Activated gamma-delta T cell treated with anti-CD3 and anti-CD28 coated beads, Interleukin-2, amount 50 U/mL, for 16 hours (primary cell): Measurements from ENCODE around the gene TRIM2.

ENCODE experiments used
- DNase-seq: peaks from one replicate; pipeline ENCODE4 v3.0.0-alpha.2; 2020; ENCODE audit warnings: low read depth

TRIM2 gene

DNA sequence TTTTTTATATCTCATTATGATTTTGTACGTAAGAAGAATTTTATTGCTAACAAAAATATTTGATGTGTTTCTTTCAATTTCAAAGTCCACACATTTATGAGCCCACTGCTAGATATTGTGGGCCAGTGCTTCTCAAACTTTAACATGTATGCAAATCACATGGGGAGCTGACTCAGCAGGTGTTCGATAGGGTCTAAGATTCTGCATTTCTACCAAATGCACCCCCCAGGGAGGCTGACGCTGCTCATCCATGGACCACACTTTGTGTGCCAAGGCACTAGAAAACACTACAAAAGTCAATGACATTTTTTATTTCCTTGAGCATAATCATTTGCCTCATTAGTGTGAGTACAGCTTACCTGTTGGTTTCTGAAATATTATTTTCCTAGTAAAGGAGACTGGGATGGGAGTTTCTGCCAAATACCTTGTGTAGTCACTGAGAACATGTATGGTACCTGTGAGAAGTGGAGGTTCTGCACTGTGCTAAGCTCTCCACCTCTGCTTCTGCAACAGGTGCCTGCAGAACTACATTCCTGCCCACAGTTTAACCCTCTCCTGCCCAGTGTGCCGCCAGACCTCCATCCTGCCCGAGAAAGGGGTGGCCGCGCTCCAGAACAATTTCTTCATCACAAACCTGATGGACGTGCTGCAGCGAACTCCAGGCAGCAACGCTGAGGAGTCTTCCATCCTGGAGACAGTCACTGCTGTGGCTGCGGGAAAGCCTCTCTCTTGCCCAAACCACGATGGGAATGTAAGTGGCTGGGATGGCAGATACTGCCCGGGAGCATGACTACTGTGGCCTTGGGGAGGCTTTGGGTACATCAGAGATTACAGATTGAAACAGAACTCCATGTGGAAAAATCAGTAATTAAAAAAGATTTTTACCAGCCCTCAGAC, 71.4 kb downstream of the TRIM2 start:
- DNase-seq = no peak

DNA sequence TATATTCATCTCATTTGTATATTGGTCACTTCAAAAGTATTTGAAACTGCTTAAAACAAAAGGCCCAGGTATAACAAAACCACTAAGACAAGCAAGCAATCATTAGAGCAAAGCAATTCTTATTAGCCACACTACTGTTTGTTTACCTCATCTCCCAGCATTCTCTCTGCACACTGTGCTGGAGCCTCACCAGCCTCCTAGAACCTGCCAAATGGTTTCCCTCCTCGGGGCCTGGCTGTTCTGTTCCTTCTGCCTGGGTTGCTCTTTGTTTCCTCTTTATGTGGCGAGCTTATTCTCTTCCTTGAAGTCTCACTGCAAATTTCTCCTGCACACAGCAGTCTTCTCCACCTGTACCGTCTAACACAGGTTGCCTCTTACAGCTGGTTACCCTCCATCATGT, 72.7 kb downstream of the TRIM2 start:
- no peak for DNase-seq

DNA sequence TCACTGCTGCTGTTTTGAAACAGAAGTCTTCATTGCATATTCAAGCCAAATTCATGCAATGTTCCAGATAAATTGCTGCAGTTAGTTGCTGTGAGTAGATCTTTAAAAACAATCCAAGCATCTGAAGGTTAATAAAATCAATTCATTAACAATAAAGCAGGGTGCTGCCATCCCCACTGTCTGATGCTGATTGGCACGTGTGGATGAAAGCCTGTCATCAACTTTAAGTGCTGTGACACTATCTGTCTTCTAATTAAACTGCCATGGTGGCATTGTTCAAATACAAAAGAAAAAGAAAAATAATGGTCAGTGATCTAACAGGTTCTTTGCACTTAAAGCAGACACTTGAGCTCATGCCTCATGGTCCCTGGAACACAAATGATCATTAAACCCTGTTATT, 77.2 kb downstream of the TRIM2 start:
- DNase-seq = no peak

DNA sequence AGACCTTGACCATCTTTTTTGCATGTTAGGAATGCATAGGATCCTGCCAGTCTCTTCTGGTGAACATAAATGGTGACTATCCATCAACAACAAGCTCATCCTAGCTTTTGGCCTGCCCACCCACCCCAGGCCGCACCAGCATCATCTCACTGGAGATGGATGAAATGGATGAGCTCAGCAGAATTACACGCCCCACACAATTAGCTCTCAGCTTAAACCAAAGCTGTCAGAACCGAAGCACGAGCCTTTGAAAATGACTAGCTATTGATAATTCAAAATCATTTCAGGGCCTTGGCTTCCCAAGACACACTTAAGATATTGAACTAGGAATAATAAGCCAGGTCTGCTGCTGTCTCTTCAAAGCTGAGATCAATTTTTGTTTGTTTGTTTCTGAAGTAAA, 77.8 kb downstream of the TRIM2 start:
- no peak for DNase-seq

DNA sequence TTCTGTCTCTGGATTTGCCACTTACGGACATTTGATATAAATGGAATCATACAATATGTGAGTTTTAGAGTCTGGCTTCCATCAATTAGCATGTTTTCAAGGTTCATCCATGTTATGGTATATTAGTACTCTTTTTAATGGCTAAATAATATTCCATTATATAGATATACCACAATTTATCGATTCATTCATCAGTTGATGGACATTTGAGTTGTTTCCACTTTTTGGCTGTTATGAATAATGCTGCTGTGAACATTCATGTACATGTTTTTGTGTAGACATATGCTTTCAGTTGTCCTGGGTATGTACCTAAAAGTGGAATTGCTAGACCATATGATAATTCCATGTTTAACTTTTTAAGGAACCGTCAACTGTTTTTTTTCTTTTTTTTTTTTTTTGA, 79.0 kb downstream of the TRIM2 start:
- no peak for DNase-seq

DNA sequence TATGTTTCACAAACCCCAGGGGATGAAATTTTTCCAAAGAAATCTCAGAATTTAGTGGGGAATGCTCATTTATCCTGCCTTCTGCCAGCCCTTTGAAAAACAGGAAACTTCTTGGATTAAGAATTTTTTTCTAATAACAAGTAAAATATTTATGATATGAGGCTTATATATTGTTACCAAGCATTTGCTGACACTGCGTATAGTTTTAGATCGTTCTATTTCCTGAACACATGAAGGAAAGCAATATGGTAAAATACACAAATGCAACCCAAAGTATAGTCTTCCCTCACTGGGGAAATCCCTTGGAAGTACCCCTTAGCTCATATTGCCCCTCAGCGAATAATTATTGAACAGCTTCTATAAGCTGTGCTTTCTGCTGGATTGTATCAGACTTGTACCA, 85.9 kb downstream of the TRIM2 start:
- no peak for DNase-seq

DNA sequence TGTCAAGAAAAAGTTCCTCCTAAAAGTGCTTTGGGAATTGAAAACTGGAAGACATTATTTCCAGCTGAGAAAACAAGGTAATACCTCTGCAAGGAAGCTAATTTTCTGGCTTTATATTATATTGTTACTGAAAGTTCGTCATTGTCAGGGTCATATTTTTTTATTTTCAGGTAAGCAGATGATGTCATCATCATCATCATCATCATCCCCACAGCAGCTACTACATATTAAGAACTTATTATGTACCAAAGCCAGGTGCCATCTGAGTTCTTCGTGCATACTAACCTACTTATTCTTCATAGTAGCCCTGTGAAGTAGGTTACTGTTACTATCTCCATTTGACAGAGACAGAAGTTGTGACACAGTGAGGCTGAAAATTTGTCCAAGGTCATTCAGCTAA, 87.3 kb downstream of the TRIM2 start:
- DNase-seq = no peak

DNA sequence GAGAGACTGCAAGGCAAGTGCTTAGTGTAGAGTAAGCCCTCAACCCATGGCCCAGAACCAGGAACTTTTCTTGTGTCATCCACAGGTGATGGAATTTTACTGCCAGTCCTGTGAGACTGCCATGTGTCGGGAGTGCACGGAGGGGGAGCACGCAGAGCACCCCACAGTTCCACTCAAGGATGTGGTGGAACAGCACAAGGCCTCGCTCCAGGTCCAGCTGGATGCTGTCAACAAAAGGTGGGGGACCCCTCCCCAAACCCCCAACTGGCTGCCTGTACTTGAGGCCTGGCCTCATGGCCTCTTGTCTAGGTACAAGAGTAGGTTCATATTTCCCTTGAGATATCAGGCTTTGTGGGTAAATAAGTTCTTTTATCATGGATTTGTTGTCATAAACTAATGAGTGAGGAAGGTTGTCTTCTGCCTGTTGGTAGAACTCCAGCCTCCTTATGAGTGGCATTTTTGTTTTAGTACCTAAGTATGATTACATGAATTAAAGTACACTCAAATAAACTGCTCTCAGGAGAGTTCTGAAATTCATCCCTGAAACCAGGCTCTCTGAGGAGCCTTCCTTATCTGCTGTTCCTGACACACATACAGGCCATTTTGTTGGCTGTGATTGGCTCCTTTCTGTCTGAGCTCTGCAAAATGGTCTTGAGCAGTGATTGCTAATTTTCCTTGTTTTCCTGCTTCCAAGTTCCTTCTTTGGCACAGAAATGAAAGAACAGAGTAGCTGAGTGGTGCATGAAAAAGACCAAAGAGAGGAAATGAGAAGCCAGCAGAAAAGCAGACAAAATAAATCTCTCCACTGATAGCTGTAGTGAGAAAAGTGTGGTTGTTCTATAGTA, 88.9 kb downstream of the TRIM2 start:
- no peak for DNase-seq

DNA sequence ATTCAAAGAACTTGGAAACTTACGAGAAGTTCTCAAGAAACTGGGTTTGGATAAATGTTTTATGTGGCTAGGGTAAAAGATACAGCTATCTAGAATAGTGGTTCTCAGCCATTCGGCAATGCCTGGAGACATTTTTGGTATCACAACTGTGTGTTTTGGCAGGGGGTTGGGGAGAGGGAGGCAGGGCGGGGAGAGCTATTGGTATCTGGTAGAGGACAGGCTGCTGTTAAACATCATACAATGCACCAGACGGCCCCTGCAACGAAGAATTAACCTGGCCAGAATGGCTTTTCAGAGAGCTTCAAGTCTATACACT, 89.5 kb downstream of the TRIM2 start:
- no peak for DNase-seq

DNA sequence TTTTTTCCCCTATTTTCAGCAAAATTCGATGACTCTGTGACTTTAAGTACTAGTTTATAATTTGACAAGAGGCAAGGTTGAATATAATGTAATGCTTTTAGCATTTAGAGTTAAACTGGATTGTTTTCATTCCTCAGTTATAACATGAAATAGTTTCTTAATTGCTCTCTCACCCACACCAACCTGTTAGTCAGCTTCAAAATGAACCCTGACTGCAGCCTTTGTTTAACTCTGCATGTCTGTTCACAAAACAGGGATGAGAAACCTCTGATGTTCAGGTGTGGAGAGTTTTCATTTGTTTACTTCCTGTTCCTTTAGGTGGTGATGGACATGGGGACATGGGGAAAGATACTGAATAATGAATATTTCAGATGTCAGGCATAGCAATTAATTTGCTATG, 90.4 kb downstream of the TRIM2 start:
- DNase-seq = no peak

DNA sequence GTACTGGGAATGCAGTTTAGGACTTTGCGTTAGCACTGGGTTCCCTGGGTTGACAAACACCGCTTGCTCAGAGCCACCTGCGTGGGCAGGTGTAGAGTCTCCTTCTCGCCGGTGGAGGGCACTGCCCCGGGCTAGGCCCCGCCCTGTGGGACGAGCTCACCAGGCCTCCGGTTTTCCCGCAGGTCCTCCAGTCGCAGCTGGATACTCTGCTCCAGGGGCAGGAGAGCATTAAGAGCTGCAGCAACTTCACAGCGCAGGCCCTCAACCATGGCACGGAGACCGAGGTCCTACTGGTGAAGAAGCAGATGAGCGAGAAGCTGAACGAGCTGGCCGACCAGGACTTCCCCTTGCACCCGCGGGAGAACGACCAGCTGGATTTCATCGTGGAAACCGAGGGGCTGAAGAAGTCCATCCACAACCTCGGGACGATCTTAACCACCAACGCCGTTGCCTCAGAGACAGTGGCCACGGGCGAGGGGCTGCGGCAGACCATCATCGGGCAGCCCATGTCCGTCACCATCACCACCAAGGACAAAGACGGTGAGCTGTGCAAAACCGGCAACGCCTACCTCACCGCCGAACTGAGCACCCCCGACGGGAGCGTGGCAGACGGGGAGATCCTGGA, 91.0 kb downstream of the TRIM2 start:
- DNase-seq = no peak

DNA sequence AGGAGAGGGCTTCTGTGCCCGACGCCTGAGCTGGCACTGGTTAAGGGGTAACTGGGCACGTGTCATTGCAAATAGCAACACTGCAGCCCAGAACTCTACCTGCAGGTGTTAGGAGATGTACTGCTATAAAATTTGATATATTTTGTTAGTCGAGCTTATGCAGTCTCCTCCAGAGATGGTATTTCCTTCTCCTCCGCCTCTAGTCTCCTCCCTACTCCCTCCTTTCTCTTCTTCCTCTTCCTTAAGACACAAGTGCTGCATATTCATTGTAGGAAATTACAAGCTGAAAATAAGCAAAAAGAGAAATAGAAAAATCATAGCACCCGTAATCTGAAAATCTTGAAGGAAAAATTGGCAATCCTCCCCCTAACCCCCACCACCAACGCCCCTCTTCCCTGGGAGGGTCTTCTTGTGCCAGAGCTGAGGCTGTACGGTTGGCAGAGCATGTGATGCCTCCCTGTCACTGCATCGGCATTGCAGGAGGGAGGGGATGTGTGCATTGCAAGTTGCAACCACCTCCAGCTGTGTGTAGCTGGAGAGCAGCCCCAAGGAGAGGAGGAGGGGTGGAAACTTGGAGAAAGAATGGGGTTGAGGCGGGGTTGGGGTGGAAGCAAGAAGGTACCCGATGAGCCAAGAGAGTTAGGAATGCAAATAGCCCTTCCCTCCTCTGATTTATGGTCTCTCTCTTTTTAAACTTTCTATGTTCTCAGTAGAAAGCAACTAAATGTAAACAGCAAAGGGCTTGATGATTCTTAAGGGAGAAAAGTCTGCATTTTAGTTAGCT, 92.0 kb downstream of the TRIM2 start:
- no peak for DNase-seq

DNA sequence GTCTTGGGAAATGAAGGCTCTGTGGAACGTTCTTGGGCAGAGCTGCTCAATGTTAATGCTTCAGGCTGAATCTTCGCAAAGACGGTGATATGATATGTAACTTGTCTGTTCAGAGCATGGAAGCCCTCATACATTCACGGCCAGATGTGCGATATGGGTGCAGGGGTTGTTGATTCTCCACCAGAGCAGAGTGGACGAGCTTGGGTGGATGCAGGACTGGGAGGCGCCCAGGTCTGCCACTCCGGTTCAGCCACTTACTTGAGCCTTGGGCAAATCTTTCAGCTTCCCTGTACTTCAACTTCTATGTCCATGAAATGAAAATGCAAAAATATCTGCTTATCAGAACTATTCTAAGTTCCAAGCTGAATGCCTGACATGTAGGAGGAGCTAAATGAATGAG, 92.9 kb downstream of the TRIM2 start:
- DNase-seq = no peak

DNA sequence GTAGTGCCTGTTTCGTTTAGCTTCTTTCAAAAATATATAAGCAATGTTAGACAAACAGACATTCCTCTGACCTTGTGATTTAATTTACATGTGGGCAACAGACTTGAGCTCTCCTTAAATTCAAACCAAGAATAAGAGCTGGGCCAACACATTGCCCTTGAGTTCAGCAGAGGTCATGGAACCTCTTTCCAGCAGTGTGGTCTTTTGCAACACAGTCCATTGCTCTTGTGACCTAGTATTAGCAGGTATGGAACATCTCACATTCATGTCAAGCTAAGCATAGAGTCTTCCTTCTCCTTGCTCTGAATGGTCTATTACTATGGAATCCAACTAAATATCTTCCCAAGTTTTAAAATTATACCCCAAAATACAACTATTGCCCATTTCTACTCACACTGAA, 106.5 kb downstream of the TRIM2 start:
- DNase-seq = no peak

DNA sequence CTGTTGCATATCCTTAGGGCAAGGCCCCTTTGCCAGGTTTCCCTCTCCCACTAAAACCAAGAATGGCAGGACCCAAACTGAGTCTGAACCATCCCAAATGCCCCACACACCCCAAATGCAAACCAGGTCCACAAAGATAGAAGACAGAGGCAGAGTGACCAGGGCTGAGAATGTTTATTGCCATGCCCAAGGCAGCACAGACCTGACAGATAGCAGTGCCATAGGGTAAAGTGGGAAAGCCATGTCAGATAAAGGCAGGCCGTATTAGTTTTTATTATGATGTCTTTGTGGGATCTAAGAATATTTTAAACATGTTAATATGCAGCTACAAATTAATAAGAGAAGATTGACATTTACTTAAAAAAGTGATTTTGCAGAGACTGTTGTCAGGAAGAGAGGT, 110.7 kb downstream of the TRIM2 start:
- DNase-seq = no peak

DNA sequence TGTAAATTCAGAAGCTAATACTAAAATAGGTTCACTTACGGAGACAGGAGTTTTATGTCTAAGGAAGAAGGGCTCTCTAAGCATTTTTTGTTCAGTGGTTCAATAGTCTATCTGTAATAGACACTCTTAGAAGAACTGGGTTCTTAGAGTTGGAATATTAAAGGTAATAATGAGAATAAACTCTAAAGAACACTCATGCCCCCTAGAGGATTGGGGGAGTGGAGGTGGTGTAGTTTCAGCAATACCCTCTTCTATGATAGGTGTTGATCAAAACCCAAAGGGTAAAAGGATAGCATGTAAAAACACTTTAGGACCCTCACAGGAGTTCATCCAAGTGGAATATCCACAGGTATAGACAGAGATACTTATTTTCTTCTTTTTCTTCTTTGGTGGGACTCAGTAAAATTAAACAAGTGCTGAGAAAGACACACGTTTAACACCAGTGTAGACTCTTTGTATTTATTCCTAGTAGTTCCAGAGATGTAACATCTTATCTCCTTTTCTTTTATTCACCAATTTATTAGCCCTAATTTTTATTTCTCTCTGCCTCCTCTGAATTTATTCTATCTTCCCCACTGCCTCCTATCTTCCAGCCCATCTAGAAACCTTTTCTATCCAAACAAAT, 114.6 kb downstream of the TRIM2 start:
- DNase-seq = no peak

DNA sequence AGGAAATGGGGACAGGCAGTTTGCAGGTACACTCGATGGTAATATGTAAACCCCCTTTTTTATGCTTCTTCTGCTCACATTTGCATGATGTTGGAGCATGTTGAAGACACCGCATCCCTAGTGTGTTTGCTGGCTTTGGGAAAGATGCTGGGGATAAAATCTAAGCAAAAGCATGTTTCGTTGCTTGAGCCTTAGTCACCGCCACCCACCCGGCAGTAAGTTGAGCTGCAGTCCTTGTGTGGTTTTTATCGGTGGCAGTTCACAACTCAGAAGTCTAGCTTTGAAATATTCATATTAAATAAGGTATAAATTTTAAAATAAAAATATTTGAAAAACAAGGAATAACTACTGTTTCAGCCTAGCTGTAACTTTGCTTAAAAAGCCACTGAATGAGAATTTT, 118.5 kb downstream of the TRIM2 start:
- DNase-seq = no peak

DNA sequence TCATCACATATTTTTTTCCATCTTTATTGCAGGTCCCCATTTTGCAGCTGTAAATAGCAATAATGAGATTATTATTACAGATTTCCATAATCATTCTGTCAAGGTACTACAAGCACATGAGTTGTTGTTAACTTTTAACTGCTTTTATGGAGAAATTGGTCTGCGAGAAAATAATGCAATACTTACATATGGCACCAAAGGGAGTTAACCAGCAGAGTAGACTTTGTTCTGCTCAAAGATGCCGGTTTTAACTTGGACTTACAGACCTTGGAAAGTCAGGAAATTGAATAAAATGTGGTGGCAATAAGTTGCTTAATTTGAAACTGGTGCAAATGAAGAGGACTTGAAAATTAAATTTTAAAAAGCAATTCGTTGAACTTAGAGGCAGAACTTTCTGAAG, 119.8 kb downstream of the TRIM2 start:
- no peak for DNase-seq

DNA sequence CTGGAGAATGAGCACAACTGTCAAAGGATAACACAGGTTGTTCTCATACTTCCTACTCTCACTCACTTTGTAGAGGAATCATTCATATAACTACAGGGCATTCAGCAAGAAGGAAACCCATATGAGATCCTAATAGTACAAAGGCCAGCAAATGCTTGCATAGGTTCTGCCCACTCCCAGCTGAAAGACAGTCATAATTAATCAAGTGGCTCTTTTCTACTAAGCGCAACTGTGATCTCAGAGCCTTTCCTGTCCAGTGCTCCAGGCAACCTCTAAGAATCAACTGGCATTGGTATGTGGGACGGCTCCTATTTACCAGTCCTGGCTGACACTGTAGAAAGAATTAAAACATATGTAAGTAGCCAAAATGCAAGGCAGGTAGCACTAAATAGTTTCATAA, 121.3 kb downstream of the TRIM2 start:
- DNase-seq = no peak

DNA sequence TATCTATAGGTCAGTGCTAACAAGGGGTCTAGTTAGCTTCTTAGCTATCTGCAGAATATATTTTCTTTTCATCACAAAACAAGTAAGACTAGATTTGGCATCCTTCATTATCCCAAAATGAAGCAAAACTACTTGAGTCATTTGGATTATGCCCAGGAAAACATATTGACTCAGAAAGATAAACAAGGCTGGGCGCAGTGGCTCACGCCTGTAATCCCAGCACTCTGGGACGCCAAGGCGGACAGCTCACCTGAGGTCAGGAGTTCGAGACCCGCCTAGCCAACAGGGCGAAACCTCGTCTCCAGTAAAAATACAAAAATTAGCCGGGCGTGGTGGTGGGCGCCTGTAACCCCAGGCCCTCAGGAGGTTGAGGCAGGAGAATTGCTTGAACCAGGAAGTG, 122.3 kb downstream of the TRIM2 start:
- DNase-seq = no peak

DNA sequence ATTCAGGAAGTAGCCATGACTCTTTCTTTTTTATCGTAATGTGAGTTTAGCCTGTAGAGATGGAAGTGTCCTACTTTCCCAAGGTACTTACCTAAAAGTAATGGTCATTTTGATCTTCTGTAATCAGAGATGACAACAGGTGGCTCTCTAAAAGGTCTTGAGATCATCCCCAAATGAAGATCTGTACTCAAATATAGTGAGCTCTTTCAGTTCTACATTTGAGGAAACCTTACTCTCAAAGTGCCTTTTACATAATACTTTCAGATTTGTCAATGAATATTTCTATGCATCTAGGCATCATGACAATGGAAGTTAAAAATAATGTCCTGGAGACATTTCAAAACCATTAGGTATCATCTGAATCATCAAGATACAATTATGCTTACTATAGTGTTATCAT, 123.0 kb downstream of the TRIM2 start:
- no peak for DNase-seq

DNA sequence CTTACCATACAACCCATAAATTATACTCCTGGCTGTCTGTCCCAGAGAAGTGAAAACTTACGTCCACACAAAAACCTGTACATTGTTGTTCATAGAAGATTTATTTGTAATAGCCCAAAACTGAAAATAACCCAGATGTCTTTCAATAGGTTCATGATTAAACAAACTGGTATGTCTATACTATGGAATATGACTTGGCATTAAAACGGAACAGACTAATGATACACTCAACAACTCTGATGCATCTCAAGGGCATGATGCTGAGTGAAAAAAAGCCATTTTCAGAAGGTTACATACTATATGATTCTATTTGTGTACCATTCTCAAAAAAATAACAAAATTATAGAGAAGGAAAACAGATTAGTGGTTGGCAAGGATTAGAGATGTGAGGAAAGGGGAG, 128.7 kb downstream of the TRIM2 start:
- no peak for DNase-seq
